CD4-positive, alpha-beta T cell treated with Interferon alpha-2 for 1 hour (primary cell): ENCODE data around the gene KLHL12.
A peak's percentile ranks its signal among the peaks of the same experiment; 100 is the strongest.

Experiments
- DNase-seq, 2 donors: peaks; one replicate each; pipeline ENCODE4 v3.0.0-alpha.2; 2020 to 2022

KLHL12 gene

DNA sequence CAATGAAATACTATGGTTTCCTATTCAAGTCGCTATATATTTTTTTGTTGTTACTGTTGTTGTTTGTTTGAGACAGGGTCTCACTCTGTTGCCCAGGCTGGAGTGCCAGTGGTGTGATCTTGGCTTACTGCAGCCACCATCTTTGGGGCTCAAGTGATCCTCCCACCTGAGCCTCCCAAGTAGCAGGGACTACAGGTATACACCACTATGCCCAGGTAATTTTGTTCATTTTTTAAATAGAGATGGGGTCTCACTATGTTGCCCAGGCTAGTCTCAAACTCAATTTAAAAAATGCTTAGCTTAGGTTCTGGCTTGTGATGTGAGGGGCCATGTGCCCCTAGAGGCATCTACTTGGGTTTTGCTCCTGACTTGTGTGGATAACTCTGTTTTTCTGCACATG lies 47.9 kb downstream of the KLHL12 start:
- no peak for DNase-seq

DNA sequence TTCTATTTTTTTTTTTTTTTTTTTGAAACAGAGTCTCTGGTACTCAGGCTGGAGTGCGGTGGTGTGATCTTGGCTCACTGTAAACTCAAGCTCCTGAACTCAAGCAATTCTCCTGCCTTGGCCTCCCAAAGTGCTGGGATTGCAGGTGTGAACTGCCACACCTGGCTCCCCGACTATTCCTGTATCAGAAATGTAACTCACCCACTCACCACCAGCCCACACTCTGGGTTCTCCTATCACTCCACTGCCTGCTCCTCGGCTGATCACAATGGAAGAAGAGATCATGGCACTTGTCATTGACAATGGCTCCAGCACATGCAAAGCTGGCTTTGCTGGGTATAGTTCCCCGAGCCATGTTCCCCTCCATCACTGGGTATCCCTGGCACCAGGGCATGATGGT lies 54.0 kb downstream of the KLHL12 start:
- DNase-seq = no peak

DNA sequence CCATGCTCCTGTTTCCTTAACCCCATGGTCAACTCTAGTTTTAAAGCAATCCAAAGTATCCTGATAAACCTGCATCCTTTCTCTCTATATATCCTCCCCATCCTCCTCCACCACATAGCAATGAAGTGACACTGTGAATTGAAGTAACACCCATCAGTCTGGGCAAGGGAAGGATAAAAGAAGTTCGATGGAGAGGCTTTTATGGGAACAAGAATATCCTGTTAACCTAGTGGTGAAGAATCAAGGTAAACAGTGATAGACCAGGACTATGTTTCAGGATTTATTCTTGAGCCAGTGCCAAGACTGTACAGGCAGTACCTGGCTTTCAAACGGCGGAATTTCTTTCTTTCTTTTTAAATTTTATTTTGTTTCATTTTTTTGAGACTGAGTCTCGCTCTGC lies 55.7 kb downstream of the KLHL12 start:
- DNase-seq = no peak

DNA sequence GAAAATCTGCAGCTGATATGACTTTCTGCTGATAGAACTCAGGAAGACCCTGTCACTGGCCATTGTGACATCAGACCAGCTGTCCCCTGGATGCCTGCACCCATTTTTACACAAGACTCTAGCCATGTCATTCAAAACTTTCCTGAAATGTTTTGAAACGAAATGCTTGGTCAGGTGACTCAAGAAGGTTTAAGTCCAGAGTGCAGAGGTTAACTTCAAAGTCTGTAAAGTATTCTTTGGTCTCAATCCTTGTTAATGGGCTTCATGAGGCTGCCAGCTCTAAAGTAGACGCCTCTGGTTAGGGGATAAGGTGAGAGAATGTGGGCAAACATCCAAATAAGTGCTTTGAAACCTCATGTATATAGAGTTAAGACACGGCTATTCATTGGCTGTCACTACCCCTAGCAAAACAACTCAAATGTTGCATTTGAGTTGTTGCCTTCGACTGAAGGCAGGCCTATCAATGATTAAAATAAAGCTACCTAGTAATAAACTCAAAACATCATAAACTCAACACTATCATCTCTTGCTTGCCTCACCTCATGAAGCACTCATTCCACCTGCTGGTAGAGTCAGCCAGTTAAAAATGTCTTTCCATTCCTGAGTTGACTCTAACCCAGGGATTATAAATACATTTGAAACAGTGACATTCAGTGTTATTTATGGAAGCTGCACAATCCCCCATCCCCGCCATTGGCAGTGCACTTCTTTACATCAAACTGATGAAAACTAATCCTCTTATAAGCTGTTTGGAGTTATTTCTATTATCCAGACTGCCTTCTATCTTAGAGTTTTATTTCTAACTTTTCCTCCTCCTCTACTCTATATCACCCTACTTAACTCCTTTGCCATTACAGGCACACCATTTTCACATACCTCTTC lies 64.1 kb downstream of the KLHL12 start:
- DNase-seq = no peak

DNA sequence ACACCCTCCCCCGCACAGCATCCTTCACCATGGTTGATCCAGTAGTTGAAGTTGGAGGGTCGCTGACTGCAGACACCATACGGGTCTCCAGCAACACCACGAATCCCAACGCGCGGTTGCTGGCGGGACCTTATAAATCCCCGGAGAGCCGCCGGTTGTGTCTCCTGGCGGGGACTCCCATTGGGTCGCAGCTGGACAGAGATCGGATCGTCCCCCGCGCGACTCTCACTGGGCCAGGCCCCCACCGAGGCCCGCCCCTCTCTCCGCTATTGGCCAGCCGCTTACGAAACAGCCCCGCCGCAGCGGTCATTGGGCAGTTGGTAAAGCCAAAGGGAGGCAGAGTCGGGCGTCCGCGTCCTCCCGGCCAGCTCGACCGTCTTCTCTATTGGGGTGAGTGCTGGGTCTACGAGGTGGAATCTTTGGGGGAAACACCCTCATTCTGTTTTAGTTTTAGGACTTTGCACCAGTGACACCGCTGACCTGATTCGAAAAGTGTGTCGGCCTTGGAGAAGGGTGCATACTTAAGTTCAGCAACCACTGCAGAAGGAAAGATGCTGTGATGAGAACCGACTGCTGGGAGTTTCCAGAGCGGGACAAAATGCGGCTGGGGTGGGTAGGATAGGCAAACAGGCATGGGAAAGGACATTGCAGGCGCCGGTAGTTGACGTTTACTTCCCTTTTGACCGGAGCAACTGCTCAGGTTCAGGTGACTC lies 65.5 kb downstream of the KLHL12 start:
- peak; percentile 33 to 66 for DNase-seq

DNA sequence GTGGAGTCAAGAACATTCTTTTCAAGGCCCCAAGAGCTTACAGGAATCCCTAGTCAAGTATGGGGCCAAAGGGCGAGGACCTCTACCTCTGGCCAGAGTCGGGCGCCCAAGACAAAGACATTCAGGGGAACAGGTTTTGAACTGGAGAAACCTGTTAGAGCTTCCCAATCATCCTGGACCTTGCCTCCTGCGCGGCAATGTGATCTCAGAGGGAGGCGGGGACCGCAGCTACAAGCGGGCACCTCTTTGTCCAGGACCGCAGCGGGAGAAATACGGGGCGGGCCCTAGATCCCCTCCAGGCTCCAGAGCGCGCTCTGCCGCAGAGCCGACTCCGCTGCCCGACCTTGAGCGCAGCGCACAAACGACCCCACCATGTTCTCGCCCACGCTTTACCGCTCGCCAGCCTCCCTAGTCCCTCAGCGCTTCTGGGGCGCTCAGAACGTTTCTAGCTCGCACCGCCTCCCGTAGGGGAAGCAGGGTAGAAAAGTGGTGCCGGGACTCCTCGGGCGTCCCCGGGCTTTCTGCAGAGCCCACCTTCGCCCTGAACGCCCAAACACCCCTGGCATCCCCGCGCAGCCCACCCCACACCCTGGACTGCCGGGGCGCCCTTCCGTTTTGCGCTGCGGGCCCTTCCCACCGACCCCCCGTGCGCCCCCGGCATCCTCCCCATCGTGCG lies 66.2 kb downstream of the KLHL12 start:
- peak in 1 of 2 donors; percentile 12 for DNase-seq

DNA sequence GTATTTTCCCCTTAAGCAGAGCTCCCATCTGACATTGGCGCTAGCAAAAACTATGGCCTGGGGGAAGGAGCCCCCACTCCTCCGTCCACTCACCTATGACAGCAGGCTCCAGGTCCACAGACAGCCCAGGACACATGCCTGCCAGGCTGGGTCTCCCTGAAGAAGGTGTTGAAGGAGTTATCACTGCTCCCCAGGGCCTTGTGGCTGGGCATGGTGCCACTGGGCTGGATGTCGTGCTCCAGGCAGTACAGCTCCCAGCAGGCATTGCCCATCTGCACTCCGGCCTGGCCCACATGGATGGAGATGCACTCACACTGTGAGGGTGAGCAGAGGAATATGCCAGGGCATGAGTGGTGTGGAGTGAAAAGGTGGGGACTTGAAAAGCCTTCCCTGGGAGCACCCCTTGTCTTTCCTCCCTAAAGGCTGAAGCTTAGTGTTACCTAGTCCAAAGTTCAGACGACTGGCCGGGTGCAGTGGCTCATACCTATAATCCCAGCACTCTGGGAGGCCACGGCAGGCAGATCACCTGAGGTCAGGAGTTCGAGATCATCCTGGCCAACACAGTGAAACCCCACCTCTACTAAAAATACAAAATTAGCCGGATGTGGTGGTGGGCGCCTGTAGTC lies 68.1 kb downstream of the KLHL12 start:
- DNase-seq = no peak

DNA sequence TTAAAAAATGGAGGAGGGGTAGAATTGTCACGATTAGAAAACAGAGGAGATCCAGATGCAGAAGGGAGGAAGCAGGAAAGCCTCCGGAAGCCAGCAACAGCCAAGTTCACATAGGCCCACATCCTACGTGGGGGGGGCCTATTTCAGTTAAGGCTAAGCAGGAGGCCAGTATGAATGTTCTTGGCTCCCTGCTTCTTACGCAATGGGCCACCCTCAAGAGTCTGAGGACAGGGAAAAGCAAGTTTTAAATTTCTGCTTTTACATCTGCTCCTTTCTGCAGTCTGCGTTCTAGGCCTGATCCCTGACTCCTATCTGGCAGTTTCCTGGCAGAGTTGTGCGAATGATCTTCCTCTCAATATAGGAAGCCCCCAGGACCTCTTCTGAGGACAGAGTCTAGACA lies 68.7 kb downstream of the KLHL12 start:
- no peak for DNase-seq

DNA sequence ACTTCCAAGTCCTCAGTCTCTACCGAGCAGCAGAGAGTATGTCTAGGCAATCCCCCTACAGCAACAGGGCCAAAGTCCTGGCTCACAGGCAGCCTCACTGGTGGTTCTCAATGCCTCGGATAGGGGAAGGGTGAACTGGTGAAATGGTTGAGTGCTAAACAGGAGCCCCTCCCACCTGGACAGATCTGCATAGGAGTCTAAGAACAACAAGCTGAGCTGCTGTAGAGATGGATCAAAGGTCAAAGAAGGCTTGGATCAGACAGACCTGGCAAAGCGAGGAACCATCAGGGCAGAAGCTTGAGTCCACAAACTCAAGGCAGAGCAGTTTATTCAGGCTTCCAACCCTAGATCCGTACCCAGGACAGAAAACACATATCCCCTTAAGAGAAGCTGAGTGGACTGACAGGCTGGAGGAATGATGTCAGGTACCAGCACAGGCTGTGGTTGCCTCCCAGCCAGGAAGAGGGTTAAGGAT lies 69.9 kb downstream of the KLHL12 start:
- DNase-seq = no peak

DNA sequence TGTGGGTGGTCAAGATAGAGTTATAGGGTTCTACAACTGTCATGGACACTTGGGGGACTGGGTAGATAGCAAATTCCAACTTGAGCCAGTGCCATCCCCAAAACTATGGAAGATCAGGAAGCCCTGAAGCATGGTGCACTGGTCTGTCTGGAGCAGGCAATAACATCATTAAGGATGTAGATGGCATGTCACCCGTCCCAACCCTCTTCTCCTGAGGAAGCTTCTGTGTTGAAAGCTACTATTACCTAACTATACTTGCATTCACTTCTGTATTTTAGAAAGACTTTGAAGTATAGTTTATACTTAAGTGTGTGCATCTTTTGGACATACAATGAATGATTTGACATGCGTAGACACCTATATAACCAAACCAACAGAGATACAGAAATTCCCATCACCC lies 71.0 kb downstream of the KLHL12 start:
- no peak for DNase-seq

DNA sequence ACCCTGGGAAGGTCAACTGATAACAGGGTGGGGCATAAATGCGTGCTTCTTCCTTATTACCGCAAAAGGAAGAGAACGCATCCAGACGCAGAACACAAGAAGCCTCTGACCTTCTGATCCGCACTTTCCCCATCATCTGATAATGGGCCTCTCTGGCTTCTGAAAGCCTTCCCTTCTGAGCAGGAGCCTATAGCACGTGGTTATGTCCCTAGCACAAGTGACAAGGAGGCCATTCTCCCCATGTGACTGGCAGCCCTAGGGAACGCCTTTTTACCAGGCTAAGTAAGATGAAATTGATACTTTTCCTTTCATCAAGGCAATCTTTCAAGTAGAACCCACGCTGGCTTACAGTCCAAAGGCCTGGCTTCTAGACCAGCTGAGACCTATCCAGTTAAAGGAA lies 72.2 kb downstream of the KLHL12 start:
- DNase-seq = no peak

DNA sequence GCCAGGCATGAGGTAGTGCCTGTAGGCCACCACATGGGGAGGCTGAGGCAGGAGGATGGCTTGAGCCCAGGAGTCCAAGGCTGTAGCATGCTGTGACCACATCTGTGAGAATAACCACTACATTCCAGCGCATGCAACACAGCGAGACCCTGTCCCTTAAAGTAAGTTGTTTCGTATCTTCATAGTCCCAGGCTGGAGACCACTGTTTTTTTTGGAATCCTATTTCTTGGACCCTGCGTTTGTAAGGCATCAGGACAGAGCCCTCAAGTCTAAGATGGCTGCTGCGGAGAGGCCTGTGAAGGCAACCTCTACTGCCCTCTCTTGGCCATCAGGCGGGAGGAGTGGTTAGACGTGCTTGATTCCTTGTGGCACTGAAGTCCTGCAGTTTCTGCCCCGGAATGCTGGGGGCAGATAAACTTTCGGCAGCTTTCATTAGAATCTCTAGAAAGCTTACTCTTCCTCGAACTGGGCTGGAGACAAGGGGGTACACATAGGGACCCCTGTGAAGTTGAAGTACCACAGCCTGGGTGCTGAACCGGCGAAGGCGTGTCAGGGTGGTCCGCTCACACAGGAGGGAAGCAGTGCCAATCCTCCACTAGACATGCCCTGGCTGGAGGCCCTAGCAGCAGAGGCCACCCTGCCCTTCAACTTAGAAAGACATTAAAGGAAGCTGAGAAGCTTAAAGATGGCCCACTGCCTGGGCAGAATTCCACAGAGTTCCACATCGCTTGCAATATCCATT lies 74.7 kb downstream of the KLHL12 start:
- peak; percentile 23 to 50 for DNase-seq

DNA sequence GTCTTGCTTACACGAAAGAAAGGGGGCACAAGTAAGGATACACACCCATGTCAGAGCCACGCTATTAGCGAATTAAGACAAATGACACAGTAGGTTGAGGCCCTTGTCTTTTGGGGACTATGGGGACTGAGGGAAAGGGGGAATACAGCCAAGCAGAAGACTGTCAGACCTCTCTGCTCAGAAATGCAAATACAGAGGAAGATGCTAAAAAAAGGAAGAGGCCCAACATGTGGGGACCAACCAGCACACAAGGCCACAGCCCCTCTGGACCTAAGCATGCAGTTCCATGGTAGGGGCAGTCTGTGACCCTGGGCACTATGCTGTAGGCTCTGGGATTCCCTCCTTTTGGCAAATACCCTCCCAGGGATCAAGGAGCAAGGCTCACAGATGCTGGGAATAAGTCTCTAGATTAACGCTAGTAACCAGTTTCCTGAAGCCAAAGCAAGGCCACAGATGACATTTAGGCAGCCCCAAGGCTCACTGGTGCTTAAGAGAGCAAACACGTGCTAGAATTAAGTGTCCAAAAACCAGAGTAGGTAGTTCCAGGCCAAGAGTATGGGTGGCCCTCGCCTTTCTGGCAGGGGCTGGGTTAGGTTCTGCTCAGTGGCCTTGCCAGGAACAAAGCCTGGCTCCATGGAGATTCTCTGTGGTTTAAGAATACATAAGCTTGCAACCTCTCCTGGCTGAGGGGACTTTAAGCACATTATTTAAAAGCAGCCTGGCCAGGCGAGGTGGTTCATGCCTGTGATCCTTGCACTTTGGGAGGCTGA lies 76.3 kb downstream of the KLHL12 start:
- no peak for DNase-seq

DNA sequence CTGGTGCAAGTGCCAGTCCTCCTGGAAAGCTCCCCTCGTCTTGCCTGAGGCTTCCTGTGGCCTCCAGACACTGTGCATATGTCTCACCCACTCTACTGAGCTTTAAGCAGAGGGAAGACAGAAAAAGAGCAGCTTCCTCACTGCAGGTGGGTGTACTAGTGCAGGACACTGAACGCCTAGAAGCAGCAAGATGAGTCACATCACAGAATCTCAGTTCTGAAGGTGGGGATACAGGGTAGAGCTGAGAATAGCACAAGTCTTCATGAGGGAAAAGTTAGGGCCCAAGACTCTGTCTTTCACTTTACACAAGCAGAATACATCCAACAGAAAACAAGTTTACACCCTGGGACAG lies 78.9 kb downstream of the KLHL12 start:
- DNase-seq = no peak

DNA sequence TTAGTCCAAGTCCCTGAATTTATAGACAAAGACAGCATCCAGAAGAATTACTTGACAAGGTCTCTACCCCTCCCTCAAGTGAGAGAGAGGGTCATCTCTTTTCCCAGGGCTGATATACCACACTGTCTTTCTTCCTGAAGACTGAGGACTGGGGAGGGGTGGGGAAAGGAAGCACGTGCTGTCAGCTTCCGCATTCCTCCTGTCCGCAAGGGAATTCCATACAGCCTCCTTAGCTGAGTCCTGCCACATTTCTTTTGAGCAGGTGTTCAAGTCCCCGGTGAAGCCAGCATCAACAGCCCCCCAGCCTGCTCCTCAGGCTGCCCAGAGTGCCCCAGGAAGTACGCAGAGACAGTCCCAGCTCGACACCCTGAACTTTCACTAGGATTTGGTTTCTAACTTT lies 82.1 kb downstream of the KLHL12 start:
- DNase-seq = no peak

DNA sequence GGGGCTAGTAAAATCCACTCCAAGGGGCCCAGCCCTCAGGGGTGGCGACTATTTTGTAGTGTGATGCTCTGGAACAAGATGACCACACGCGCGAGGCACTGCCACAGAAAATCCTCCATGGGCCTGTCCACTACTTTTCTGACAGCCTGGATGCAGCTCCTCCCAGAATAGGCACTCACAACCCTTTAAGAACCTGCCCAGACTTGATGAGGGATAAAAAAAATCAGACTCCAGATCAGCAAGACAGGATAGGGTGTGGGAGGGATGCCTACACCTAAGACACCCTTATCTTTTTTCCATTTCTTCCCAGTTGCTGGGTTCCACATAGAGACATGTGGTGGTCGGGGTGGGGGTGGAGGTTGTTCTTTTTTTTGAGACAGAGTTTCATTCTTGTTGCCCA lies 82.8 kb downstream of the KLHL12 start:
- no peak for DNase-seq

DNA sequence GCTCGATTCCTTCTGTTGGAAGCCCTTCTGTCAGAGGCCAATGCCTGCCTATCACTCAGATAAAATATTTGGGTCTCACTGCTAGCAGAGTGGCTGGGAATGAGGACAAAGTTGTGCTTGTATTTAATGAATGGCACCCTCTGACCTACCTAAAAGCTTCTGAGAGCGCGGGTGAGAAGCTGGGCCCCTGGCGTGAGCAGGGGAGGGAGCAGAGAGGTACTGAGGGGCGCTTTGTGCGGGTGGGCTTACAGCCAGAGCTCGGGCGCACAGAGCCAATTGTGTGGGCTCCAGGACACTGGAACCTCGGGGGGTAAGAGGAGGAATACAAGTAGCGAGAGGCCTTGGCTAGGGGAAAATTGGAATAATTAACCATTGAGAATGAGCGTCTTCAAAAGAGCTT lies 84.0 kb downstream of the KLHL12 start:
- DNase-seq = no peak
